ENCODE results near the gene NOP58.
"Not testable (repeated sequence)": the region's sequence is repeated elsewhere in the genome, so short reads cannot be mapped to it uniquely, and the experiment has no call there.

NOP58 gene

GRCh38 chr2:202265467-202266277 is at the start of gene NOP58:
TSS of gene NOP58 (plus strand) at chr2:202265763. CDS start at chr2:202265942, 179 bp downstream.
- peak; percentile 84 to 86 for DNase-seq

GRCh38 chr2:202221873-202222272 is 43.7 kb upstream of the NOP58 start:
- no peak for DNase-seq

- no peak for DNase-seq
Observed at GRCh38 chr2:202237787-202238233, 27.8 kb upstream of the NOP58 start.

GRCh38 chr2:202238234-202239197 is 27.0 kb upstream of the NOP58 start, which contains the start of gene SUMO1:
TSS of gene SUMO1 (minus strand) at chr2:202238597. CDS start at chr2:202238451, 146 bp downstream.
- peak; percentile 83 to 91 for DNase-seq

- DNase-seq: not testable (repeated sequence)
Observed at GRCh38 chr2:202247710-202248109, 17.9 kb upstream of the NOP58 start.

GRCh38 chr2:202249521-202250253 is 15.9 kb upstream of the NOP58 start:
- DNase-seq: no peak

GRCh38 chr2:202251494-202251893 is 14.1 kb upstream of the NOP58 start:
- no peak for DNase-seq

GRCh38 chr2:202261531-202261930 is 4.0 kb upstream of the NOP58 start:
- DNase-seq: no peak

- DNase-seq: no peak
Observed at GRCh38 chr2:202267495-202267894, 1.9 kb downstream of the NOP58 start.

- no peak for DNase-seq
Observed at GRCh38 chr2:202269585-202269984, 4.0 kb downstream of the NOP58 start.

- DNase-seq: no peak
Observed at GRCh38 chr2:202270487-202270886, 4.9 kb downstream of the NOP58 start.

- DNase-seq: not testable (repeated sequence)
Observed at GRCh38 chr2:202276078-202276720, 10.6 kb downstream of the NOP58 start.

- no peak for DNase-seq
Observed at GRCh38 chr2:202278036-202278760, 12.6 kb downstream of the NOP58 start.

- no peak for DNase-seq
Observed at GRCh38 chr2:202278944-202279343, 13.4 kb downstream of the NOP58 start.

- DNase-seq: no peak
Observed at GRCh38 chr2:202286595-202286994, 21.0 kb downstream of the NOP58 start.

- no peak for DNase-seq
Observed at GRCh38 chr2:202289394-202290204, 24.0 kb downstream of the NOP58 start.

GRCh38 chr2:202290316-202290715 is 24.8 kb downstream of the NOP58 start:
- no peak for DNase-seq

- DNase-seq: no peak
Observed at GRCh38 chr2:202290970-202291369, 25.4 kb downstream of the NOP58 start.

GRCh38 chr2:202299712-202300111 is 34.1 kb downstream of the NOP58 start:
- DNase-seq: no peak

- DNase-seq: no peak
Observed at GRCh38 chr2:202306034-202306433, 40.5 kb downstream of the NOP58 start.

GRCh38 chr2:202307690-202308089 is 42.1 kb downstream of the NOP58 start:
- no peak for DNase-seq

Data from activated CD4-positive, alpha-beta T cell treated with anti-CD3 and anti-CD28 coated beads for 4 hours (primary cell).